PC-3 (cell line): Measurements from ENCODE around the gene VMO1. TPM values are rescaled to one million over a fixed set of nuclear protein-coding genes. Genes with fewer than 3 reads are reported as not detected.

Source experiments
- ATAC-seq: fragments of 200-7000 bp; cut with Tn5 transposase; 2 replicates; pipeline ENCODE4 v1.9.1; 2020; ENCODE audit warnings: mild to moderate bottlenecking, moderate library complexity
- BruUV-seq: library from RNA; stranded (reverse); fragments of 400-500 nt; replicated peaks from 2 replicates; lab custom pipeline; 2021; lab: Mats Ljungman, UMichigan
- CTCF ChIA-PET: fragments of 300-600 bp; sonication (Branson Sonifier 250); formaldehyde crosslinking; loops from one replicate; lab custom pipeline; 2022; ENCODE audit warnings: antibody characterized with exemption; lab: Charles Lee
- POLR2A ChIA-PET: fragments of 300-600 bp; sonication (Branson Sonifier 250); formaldehyde crosslinking; loops from one replicate; lab custom pipeline; 2022; ENCODE audit warnings: antibody characterized with exemption; ENCODE audit not compliant: unreplicated experiment; lab: Charles Lee
- DNase-seq: peaks from one replicate; pipeline ENCODE4 v3.0.0-alpha.2; 2015
- H2AFZ ChIP-seq: fragments of 300-600 bp; sonication (generic); 2 replicates; pipeline ENCODE4 v1.6.0; 2016; ENCODE audit warnings: antibody characterized with exemption, low read length
- H3F3A ChIP-seq: fragments of 300-600 bp; sonication (generic); one replicate; pipeline ENCODE4 v1.6.0; 2017; ENCODE audit warnings: antibody characterized with exemption, low read length, control low read depth, mild to moderate bottlenecking; ENCODE audit not compliant: unreplicated experiment
- H3K27ac ChIP-seq: fragments of 300-600 bp; sonication (generic); 2 replicates; pipeline ENCODE4 v1.5.1; 2016; ENCODE audit warnings: mild to moderate bottlenecking, low read length
- H3K27me3 ChIP-seq: fragments of 300-600 bp; sonication (generic); 2 replicates; pipeline ENCODE4 v1.6.1; 2016; ENCODE audit warnings: low read length, mixed read lengths
- H3K36me3 ChIP-seq: fragments of 300-600 bp; sonication (generic); 2 replicates; pipeline ENCODE4 v1.6.1; 2016; ENCODE audit warnings: low read depth, mixed run types, low read length, mixed read lengths
- H3K4me1 ChIP-seq: fragments of 300-600 bp; sonication (generic); 2 replicates; pipeline ENCODE4 v1.5.1; 2016; ENCODE audit warnings: low read length; ENCODE audit not compliant: insufficient read depth
- H3K4me2 ChIP-seq: fragments of 300-600 bp; sonication (generic); 2 replicates; pipeline ENCODE4 v1.6.0; 2016; ENCODE audit warnings: low read length
- H3K4me3 ChIP-seq: fragments of 300-600 bp; sonication (generic); 2 replicates; pipeline ENCODE4 v1.5.1; 2016; ENCODE audit warnings: mild to moderate bottlenecking, low read length, mixed read lengths
- H3K79me2 ChIP-seq: fragments of 300-600 bp; sonication (generic); 2 replicates; pipeline ENCODE4 v1.6.1; 2017; ENCODE audit warnings: low read length, mixed read lengths
- H3K9ac ChIP-seq: fragments of 300-600 bp; sonication (generic); 2 replicates; pipeline ENCODE4 v1.6.0; 2016; ENCODE audit warnings: mild to moderate bottlenecking, low read length
- H3K9me2 ChIP-seq: fragments of 300-600 bp; sonication (generic); replicated peaks from 2 replicates; pipeline ENCODE4 v1.6.1; 2016; ENCODE audit warnings: mixed run types, low read length, mixed read lengths
- H3K9me3 ChIP-seq: fragments of 300-600 bp; sonication (generic); 2 replicates; pipeline ENCODE4 v1.6.1; 2016; ENCODE audit warnings: low read length, mixed read lengths
- H4K20me1 ChIP-seq: fragments of 300-600 bp; sonication (generic); 2 replicates; pipeline ENCODE4 v1.6.1; 2016; ENCODE audit warnings: low read length, mixed read lengths
- EZH2 ChIP-seq: fragments of 300-600 bp; sonication (generic); IDR thresholded peaks from one replicate; pipeline ENCODE4 v1.6.1; 2017; ENCODE audit warnings: antibody characterized with exemption, mild to moderate bottlenecking, low read length; ENCODE audit not compliant: unreplicated experiment
- EZH2phosphoT487 ChIP-seq: fragments of 300-600 bp; sonication (generic); IDR thresholded peaks from 2 replicates; pipeline ENCODE4 v1.6.1; 2018; ENCODE audit warnings: mild to moderate bottlenecking, antibody characterized with exemption, low read length, borderline replicate concordance
- intact Hi-C: fragments of 100-400 bp; cut with micrococcal nuclease; formaldehyde crosslinking; loops from 2 replicates; pipeline ENCODE4 v1.9.0; 2023
- total RNA-seq: library from RNA; depleted of rRNA; stranded (reverse); fragments of >200 nt; gene quantifications from 2 replicates; pipeline ENCODE4 v1.2.3, GENCODE V29; 2014
- TF ChIP-seq, protein P1 (sequence below): fragments of 300-600 bp; sonication (generic); conservative IDR thresholded peaks from 2 replicates; pipeline ENCODE4 v1.5.1; 2017; ENCODE audit warnings: antibody characterized with exemption, low read depth, mild to moderate bottlenecking, low read length

The VMO1 gene
- total RNA-seq, 1 experiment from 2014 or later: 1.2 TPM

DNA sequence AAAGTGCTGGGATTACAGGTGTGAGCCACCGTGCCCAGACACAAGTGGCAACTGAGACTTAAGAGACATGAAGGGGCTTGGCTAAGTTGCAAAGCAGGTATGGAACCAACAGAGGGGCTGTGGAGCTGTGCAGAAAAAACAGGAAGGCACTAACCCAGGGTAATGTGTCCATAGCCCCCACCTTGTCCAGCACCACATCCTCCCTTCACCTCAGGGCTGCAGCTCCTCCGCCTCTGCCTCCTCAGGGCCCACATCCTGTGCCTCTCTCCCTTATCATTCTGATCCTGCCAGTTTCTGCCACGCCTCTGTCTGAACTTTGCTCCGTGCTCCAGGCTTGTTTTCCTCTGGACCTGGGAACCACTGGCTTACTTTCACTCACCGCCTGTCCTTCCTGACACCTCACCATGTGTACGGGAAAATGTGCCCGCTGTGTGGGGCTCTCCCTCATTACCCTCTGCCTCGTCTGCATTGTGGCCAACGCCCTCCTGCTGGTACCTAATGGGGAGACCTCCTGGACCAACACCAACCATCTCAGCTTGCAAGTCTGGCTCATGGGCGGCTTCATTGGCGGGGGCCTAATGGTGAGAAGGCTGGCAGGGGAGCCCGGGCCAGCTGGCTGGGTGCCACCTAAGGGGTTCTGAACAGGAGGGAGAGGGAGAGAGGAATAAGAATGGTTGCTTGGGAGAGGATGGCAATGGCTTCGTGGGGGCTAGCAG is 14.5 kb downstream of the VMO1 start, which contains the start of gene TM4SF5:
Gene TM4SF5 (plus strand): TSS at position 368 of the 716 bp plus-strand sequence. CDS start 37 bp downstream, at position 405.
- no peaks in the 10 kb centered on the region for H3K9me2 ChIP-seq
- H4K20me1 ChIP-seq: no peaks in the 10 kb centered on the region
- H3K27me3 ChIP-seq: no peaks in the 10 kb centered on the region
- no peaks in the 10 kb centered on the region for H3K79me2 ChIP-seq
- no peaks in the 10 kb centered on the region for H3K9me3 ChIP-seq
- ChIA-PET POLR2A (interaction anchor here (0.6 kb wide), 1 partner anchor 128 kb away, joined by 4 read pairs; no protein-coding TSS in a partner anchor), CTCF (no interaction called here)
- intact Hi-C loops: no loop called here
- peak within 1 kb of the TSS; percentile 63 for H2AFZ ChIP-seq
- H3K9ac ChIP-seq: no peak within 1 kb of the TSS
- TF ChIP-seq, protein P1, sequence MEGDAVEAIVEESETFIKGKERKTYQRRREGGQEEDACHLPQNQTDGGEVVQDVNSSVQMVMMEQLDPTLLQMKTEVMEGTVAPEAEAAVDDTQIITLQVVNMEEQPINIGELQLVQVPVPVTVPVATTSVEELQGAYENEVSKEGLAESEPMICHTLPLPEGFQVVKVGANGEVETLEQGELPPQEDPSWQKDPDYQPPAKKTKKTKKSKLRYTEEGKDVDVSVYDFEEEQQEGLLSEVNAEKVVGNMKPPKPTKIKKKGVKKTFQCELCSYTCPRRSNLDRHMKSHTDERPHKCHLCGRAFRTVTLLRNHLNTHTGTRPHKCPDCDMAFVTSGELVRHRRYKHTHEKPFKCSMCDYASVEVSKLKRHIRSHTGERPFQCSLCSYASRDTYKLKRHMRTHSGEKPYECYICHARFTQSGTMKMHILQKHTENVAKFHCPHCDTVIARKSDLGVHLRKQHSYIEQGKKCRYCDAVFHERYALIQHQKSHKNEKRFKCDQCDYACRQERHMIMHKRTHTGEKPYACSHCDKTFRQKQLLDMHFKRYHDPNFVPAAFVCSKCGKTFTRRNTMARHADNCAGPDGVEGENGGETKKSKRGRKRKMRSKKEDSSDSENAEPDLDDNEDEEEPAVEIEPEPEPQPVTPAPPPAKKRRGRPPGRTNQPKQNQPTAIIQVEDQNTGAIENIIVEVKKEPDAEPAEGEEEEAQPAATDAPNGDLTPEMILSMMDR: no peak
- TF ChIP-seq EZH2 (no peak), EZH2phosphoT487 (no peak)
- 0 out of 2 replicates have a peak within 1 kb of the TSS, but pooled peaks have one; percentile 15 for H3K4me3 ChIP-seq
- H3K36me3 ChIP-seq: no peaks in the 10 kb centered on the region
- ATAC-seq (peak; percentile 59), DNase-seq (peak; percentile 28)
- BruUV-seq: no TSS peak
- peaks cover 12% of the 10 kb centered on the region for H3K4me1 ChIP-seq
- no peak within 1 kb of the TSS for H3K27ac ChIP-seq
- no peaks in the 10 kb centered on the region for H3F3A ChIP-seq
- peak within 1 kb of the TSS; percentile 41; the same call in 1 of the 2 replicates for H3K4me2 ChIP-seq

GRCh38 chr17:4769628-4770027 is 16.5 kb downstream of the VMO1 start:
- ATAC-seq (peak; percentile 59), DNase-seq (peak; percentile 62)
- Histone ChIP-seq H3K9me3 (no peaks in the 10 kb centered on the region), H2AFZ (no peak overlapping the region), H3K9me2 (no peaks in the 10 kb centered on the region), H3K36me3 (no peaks in the 10 kb centered on the region), H3K4me3 (no peak overlapping the region), H4K20me1 (no peaks in the 10 kb centered on the region), H3K27me3 (no peaks in the 10 kb centered on the region), H3K4me2 (0 out of 2 replicates have a peak overlapping the region, but pooled peaks have one; percentile 10), H3K79me2 (no peaks in the 10 kb centered on the region), H3K27ac (no peak overlapping the region), H3K9ac (no peak overlapping the region), H3F3A (no peaks in the 10 kb centered on the region), H3K4me1 (peaks cover 12% of the 10 kb centered on the region)
- BruUV-seq: no TSS peak
- TF ChIP-seq, protein P1: no peak
- TF ChIP-seq EZH2: no peak
- no peak for TF ChIP-seq EZH2phosphoT487
- POLR2A ChIA-PET: no interaction called here
- intact Hi-C loops: no loop called here
- CTCF ChIA-PET: no interaction called here

DNA sequence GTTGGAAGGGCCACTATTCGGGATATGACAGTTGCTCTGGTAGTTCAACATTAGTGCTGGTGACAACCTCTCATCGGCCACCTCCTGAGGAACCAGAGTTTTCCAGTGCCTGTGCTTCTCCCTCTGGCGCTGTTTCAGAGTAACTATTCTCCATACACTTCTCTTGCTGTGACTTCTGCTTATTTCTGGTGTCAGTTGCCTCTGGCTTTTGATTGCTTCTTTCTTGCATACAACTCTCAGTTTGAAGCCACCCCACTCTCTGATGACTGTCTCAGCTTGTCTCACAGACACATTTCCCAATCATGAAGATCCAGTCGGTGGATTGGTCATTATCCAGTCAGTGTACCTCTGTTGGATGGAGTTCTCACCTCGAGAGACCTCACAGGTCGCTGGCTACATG is 17.9 kb downstream of the VMO1 start:
- H2AFZ ChIP-seq: no peak overlapping the region
- no peak overlapping the region for H3K27ac ChIP-seq
- ChIA-PET CTCF (no interaction called here), POLR2A (interaction anchor here (0.6 kb wide), 1 partner anchor 65 kb away, joined by 6 read pairs; the partner anchor contains the start of gene MINK1)
- no peak overlapping the region for H3K4me3 ChIP-seq
- no peaks in the 10 kb centered on the region for H3F3A ChIP-seq
- no TSS peak for BruUV-seq
- intact Hi-C loops: no loop called here
- H3K4me1 ChIP-seq: peaks cover 12% of the 10 kb centered on the region
- no peaks in the 10 kb centered on the region for H3K27me3 ChIP-seq
- H3K4me2 ChIP-seq: no peak overlapping the region
- ATAC-seq: no peak
- no peaks in the 10 kb centered on the region for H4K20me1 ChIP-seq
- H3K36me3 ChIP-seq: no peaks in the 10 kb centered on the region
- H3K9ac ChIP-seq: no peak overlapping the region
- no peak for DNase-seq
- no peaks in the 10 kb centered on the region for H3K9me2 ChIP-seq
- H3K9me3 ChIP-seq: no peaks in the 10 kb centered on the region
- H3K79me2 ChIP-seq: no peaks in the 10 kb centered on the region
- TF ChIP-seq, protein P1: no peak
- TF ChIP-seq EZH2phosphoT487 (no peak), EZH2 (no peak)
